GM18951 (cell line): ENCODE results near the gene PASK.

Experiments used
- POLR2A ChIP-seq: IDR thresholded peaks from 4 replicates; pipeline ENCODE4 v1.6.1; 2011; ENCODE audit warnings: mild to moderate bottlenecking; ENCODE audit not compliant: insufficient read length, insufficient read depth; ENCODE audit errors: extremely low read depth
- in situ Hi-C: fragments of 300-500 bp; cut with MboI; formaldehyde crosslinking; loops from one replicate; pipeline ENCODE4 v1.12.0; 2022; ENCODE audit warnings: low sequenced_read_pairs, mixed read lengths, inconsistent platforms; ENCODE audit not compliant: unreplicated experiment

The PASK gene

DNA sequence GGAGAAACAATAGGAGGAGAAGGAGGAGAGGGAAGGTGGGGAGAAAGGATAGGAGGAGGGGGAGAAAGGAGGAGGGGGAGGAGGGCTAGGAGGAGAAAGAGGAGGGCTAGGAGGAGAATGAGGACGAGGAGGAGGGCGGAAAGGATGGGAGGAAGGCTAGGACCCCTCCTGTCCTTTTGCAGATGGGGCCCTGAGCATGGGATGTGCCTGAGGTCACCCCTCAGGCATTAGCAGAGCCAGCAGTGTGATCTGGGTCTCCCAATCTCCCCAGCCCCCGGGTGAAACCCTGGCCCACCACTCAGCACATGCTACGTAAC is 38.6 kb upstream of the PASK start:
- TF ChIP-seq POLR2A: no peak
- in situ Hi-C loops: no loop called here

DNA sequence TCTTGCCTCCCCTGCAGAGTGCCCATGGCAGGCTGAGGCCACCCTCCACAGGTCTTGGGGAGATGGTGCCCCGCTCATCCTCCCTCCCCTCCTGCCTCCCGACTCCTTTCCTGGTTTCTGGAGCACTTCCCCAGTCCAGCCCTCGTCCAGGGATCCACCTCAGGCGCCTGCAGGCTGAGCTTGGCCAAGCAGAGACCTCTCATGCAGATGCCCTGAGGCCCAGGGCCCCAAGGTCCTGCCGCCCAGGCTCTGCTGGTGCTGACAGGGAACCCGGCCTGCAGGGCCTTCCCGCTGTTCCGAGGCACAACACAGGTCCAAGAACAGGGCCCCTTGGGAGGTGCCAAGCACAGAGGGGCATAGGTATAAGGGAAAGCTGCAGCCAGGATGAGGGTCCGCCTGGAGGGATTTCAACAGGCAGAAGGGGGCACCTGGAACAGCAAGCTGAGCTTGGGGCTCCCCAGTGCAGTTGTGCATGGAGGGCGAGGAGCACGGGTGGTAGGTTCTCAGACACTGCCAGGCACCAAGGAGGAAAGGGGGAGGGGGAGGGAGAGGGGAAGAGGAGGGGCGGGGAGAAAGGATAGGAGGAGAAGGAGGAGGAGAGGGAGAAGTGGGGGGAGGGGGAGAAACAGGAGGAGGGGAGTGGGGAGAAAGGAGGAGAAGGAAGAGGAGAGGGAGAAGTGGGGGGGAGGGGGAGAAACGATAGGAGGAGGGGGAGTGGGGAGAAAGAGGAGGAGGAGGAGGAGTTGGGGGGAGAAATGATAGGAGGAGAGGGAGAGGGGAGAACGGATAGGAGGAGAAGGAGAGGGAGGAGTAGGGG is 38.0 kb upstream of the PASK start:
- in situ Hi-C loops: no loop called here
- TF ChIP-seq POLR2A: no peak

DNA sequence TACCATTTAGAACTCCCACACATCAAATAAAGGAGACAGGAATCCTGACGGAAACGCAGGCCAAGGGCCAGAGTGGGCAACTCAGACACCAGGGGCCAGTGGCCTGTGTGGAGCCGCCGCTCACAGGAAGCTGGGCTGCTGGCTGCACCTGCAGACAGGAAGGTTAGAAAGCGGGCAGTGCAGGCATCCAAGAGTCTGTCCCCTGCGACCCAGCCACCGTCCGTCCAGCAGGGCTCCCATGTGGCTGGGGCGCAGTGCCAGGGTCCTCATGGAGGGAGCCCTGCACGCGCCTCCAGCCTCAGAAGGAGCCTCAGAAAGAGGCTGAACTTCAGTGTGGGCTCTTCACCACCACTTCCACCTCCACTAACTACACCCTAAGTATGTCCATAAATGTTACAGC is 36.7 kb upstream of the PASK start:
- in situ Hi-C loops: no loop called here
- no peak for TF ChIP-seq POLR2A

DNA sequence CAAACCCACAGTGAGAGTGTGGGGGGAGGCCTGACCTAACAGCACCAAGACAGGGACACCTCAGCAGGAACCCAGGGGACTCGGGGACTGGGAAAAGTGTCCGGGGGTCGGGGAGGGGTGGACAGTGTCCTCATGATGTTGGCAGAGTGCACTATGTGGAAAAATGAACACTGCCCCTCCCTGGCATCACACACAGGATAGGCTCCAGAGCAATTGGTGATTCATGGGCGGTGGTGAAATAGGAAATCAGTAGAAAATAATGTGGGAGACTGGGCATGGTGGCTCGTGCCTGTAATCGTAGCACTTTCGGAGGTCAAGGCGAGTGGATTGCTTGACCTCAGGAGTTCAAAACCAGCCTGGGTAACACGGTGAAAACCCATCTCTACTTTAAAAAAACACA is 35.6 kb upstream of the PASK start:
- in situ Hi-C loops: no loop called here
- TF ChIP-seq POLR2A: no peak

DNA sequence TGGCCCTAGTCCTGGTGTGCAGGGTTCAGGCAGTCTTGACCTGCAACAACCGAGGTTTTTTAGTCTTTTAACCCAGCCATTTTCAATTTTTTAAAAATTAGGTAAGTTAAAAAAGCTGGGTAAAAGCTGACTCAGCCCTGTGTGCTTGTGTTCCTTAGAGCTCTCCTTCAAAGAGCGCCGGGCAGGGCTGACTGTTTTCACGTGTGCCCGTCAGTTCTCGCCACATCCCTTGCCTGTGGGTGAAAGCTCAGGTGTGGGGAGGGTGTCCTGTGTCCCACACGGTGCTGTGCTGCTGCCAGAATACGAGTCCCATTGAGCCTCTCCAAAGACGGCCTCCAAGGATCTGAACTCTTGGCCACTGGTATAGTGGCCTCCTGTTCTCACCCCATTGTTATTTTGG is 33.9 kb upstream of the PASK start:
- TF ChIP-seq POLR2A: no peak
- in situ Hi-C loops: no loop called here

DNA sequence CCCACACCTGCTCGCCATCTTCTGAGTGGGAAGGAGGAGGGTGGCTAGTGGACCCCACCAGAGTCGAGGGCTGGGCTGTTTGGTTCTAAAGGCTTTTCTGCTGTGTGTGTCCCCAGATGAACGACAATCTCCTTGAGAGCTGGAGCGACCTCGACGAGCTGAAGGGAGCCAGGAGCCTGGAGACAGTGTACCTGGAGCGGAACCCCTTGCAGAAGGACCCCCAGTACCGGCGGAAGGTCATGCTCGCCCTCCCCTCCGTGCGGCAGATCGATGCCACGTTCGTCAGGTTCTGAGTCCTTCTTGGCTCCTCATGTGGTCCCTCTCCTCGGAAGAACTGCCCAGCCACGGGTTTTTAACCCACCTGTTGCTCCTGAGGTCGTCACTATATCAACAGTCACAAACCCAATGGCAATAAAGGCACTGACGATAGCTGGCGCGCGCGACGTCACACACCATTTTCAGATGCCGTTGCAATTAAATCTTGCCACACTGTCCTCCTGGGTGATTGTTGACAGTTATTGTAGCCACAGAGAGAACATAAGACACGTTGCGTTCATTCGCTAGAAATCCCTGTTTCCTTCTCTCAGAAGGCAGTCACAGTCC is 33.4 kb upstream of the PASK start:
- no peak for TF ChIP-seq POLR2A
- in situ Hi-C loops: no loop called here

DNA sequence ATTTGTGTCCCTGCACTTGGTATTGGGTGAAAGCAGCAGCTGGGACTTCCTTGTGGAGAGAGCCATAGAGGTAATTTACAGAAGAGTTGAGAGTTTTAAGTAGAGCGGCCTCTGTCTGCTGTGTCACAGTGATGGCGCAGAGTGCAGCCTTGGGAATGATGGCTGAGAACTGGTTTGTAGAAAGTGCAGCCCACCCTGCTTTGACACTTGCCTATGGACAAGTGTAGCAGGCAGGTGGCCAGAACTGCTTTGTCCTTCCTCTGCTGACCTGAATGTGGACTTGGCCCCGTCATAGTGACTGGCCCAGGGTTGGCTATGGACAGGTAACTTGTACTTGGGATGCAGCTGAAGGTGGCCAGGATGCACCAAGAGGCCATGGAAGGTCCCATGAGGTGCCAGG is 32.9 kb upstream of the PASK start:
- no peak for TF ChIP-seq POLR2A
- in situ Hi-C loops: no loop called here

DNA sequence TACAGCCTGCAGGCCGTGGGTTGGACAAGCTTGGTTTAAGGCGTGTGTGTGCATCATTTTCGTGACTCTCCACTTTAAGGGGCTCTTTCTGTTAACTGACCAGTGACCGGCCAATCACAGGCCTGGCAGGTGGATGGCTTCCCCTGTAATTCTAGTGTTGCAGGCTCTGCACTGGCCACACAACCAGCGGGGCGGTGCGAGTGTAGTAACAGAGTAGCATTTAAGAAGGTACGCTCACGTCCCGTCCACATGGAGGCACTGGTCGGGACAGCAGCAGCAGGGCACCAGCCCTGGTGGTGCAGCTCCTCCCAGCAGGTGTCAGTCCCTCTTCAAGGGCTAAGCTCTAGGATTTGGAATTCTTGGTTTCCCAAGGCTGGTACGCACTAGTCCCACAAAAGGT is 31.2 kb upstream of the PASK start:
- in situ Hi-C loops: no loop called here
- TF ChIP-seq POLR2A: no peak

DNA sequence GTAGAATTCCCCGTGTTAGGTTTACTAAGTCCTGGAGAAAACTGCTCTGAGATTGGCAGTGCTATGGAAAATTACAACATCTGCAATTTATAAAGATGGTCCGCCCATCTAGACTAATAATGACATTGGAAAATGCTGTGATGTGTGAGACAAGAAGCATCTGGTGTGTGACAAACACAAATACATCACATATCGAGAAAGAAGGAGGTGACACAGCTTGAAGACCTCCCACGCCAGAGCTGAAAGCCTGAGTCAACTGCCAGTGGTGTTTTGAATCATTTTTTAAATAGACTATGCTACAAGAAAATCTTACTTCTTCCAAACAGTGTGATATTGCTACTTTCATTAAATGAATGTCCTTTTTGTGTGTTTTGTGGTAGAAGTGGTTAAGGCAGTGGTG is 30.6 kb upstream of the PASK start:
- in situ Hi-C loops: no loop called here
- no peak for TF ChIP-seq POLR2A

DNA sequence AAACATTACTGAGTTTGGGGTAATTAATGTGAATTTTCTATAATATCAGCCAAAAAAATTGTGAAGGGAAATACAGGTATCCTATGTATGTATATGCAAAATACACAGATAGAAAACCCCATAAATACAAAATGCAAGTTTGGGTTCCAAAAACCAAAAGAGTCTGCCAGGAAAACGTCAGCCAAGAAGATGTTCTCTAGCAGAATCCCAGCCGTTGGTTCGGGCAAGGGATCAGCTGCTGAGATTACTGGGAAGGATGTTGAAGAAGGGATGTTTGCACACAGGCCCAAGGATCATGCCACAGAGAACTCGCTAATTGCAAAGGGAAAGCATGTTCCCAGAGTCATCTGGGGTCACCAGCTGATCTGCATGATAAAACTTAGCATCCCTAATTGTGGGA is 29.7 kb upstream of the PASK start:
- no peak for TF ChIP-seq POLR2A

DNA sequence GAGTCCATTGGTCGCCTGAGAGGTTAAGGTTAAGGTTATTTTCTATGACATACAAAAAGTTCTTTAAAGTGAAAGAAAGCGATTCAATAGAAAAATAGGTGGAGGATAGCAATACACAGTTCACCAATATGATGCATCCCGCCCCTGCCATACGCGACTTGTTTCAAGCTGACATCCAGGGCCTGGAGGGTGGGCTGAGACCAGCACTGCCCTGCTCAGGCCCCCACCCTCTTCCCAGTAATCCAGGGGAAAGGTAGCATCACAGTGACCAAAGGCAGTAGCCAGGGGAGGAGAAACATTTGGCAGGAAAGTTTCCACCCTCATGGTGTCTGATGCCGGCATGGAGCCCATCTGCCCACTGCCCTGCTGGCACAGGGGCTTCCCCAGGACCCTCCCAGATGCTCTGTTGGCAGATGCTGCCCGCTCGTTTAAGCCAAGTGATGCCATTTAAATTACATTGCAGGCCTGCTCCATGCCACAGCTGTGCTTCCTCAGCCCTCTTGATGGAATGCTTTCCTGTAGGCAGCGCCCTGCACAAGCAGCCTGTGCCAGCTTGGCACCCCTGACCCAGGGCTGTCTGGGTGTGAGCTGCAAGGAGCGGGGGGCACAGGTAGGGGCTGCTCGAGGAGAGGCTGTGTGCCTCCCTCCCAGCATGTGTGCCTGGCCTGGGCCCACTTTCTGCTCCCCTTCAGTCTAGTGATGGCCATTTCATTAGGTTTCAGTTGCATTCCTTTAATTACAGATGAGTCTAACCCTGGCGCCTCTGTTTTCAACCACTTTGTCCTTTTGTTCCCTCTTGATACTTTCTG is 28.5 kb upstream of the PASK start:
- in situ Hi-C loops: no loop called here
- TF ChIP-seq POLR2A: no peak

More for the DNA sequence above, 29.7 kb upstream of the PASK start:
- in situ Hi-C loops: no loop called here

DNA sequence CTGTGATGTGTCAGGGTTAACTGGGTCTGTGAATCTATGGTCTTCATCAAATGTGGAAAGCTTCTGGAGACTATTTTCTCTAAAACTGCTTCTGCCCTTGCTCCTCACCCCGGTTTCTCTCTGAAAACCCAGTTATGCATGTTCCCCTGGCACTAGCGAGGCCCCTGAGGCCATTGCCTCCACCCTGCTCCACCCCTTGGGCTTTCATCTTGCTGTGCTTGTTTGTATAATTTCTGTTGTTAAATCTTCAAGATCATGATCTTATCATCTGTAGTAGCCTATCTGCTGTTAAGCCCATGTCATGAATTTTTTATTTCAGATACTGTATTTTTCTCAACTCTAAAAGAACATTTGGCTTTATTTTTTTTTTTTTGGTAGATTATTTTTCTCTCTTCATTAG is 24.3 kb upstream of the PASK start:
- no peak for TF ChIP-seq POLR2A
- in situ Hi-C loops: no loop called here

DNA sequence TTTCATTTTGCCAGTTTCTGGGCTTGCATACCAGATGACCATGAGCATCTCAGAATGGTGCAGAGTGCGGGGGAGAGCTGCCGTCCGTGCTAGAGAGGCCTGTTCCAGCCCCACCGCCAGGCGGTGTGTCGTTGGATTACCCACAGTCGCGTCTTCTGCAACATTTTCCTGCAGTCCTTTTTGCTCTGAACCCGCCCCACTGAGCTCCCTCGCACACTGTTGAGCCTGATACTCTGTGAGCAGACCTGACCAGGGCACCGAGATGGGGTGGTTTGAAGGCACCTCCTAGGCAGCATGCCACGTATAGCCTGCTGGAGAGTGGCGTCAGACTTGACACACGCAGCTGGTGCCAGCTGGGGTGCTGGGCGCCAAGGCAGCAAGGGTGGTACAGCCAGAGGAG is 19.1 kb upstream of the PASK start:
- in situ Hi-C loops: no loop called here
- TF ChIP-seq POLR2A: no peak
